Measurements from ENCODE around the gene VTI1A. TPM values are rescaled to one million over a fixed set of nuclear protein-coding genes. Genes with fewer than 3 reads are reported as not detected.

The VTI1A gene
- total RNA-seq, 3 donors from 2014 or later (not counting 1 experiment from before 2014, with no cell fraction given), result 62.6 to 77.6 (median 68.2) TPM

GRCh38 chr10:112637901-112638300 is 190.9 kb downstream of the VTI1A start:
- ATAC-seq (no peak), DNase-seq (no peak)
- Mint-ChIP-seq H3K4me1 (peaks cover 5 to 11% of the 10 kb centered on the region in 2 donors), H3K27ac (no peak overlapping the region), H3K27me3 (ENCODE audit: low read depth in 2 of 2) (no peaks in the 10 kb centered on the region), H3K36me3 (no peaks in the 10 kb centered on the region), H3K9me3 (no peaks in the 10 kb centered on the region), H3K4me3 (no peak overlapping the region)
- H3K4me3 ChIP-seq (ENCODE audit: low read length), result no peak overlapping the region
- H3K36me3 ChIP-seq (ENCODE audit: control insufficient read depth, insufficient read depth, low read length), result no peaks in the 10 kb centered on the region
- H3K4me1 ChIP-seq (ENCODE audit: control insufficient read depth, insufficient read depth, low read length), result no peaks in the 10 kb centered on the region
- no peak for TF ChIP-seq CTCF (IDR thresholded peaks at IDR 0.05)
- no peaks in the 10 kb centered on the region for H3K27me3 ChIP-seq (ENCODE audit: control insufficient read depth, insufficient read depth, low read length)
- H3K9me3 ChIP-seq (ENCODE audit: control insufficient read depth, insufficient read depth, low read length), result no peaks in the 10 kb centered on the region
- H3K27ac ChIP-seq (ENCODE audit: low read length), result no peak overlapping the region
- 98% methylated on average over 3 of the region's 3 CpGs for WGBS (ENCODE audit: insufficient coverage)
- intact Hi-C loops (cut with micrococcal nuclease), result no loop called here

GRCh38 chr10:112639298-112639697 is 192.3 kb downstream of the VTI1A start:
- no peak overlapping the region for H3K4me3 Mint-ChIP-seq
- DNase-seq, result no peak
- no peaks in the 10 kb centered on the region for H3K27me3 Mint-ChIP-seq (ENCODE audit: low read depth in 2 of 2)
- Histone ChIP-seq H3K27me3 (ENCODE audit: control insufficient read depth, insufficient read depth, low read length) (no peaks in the 10 kb centered on the region), H3K27ac (ENCODE audit: low read length) (no peak overlapping the region), H3K4me3 (ENCODE audit: low read length) (no peak overlapping the region), H3K4me1 (ENCODE audit: control insufficient read depth, insufficient read depth, low read length) (no peaks in the 10 kb centered on the region), H3K9me3 (ENCODE audit: control insufficient read depth, insufficient read depth, low read length) (no peaks in the 10 kb centered on the region), H3K36me3 (ENCODE audit: control insufficient read depth, insufficient read depth, low read length) (no peaks in the 10 kb centered on the region)
- no CpG with 5 or more reads among the region's 1 CpG for WGBS (ENCODE audit: insufficient coverage)
- no peak for TF ChIP-seq CTCF (IDR thresholded peaks at IDR 0.05)
- H3K4me1 Mint-ChIP-seq, result peaks cover 2 to 11% of the 10 kb centered on the region in 2 donors
- no peaks in the 10 kb centered on the region for H3K36me3 Mint-ChIP-seq
- no peak overlapping the region for H3K27ac Mint-ChIP-seq
- ATAC-seq, result no peak
- intact Hi-C loops (cut with micrococcal nuclease), result no loop called here
- no peaks in the 10 kb centered on the region for H3K9me3 Mint-ChIP-seq

- no peaks in the 10 kb centered on the region for H3K36me3 Mint-ChIP-seq
Measured at GRCh38 chr10:112640638-112641037, 193.6 kb downstream of the VTI1A start.

More at GRCh38 chr10:112640638-112641037, 193.6 kb downstream of the VTI1A start:
- Mint-ChIP-seq H3K27me3 (ENCODE audit: low read depth in 2 of 2) (no peaks in the 10 kb centered on the region), H3K9me3 (no peaks in the 10 kb centered on the region), H3K4me1 (peaks cover 5 to 6% of the 10 kb centered on the region in 2 donors), H3K27ac (no peak overlapping the region), H3K4me3 (no peak overlapping the region)
- ATAC-seq (no peak), DNase-seq (no peak)
- no peaks in the 10 kb centered on the region for H3K9me3 ChIP-seq (ENCODE audit: control insufficient read depth, insufficient read depth, low read length)
- TF ChIP-seq CTCF (IDR thresholded peaks at IDR 0.05), result no peak
- H3K27me3 ChIP-seq (ENCODE audit: control insufficient read depth, insufficient read depth, low read length), result no peaks in the 10 kb centered on the region
- no peak overlapping the region for H3K27ac ChIP-seq (ENCODE audit: low read length)
- no peaks in the 10 kb centered on the region for H3K36me3 ChIP-seq (ENCODE audit: control insufficient read depth, insufficient read depth, low read length)
- intact Hi-C loops (cut with micrococcal nuclease), result no loop called here
- H3K4me3 ChIP-seq (ENCODE audit: low read length), result no peak overlapping the region
- H3K4me1 ChIP-seq (ENCODE audit: control insufficient read depth, insufficient read depth, low read length), result no peaks in the 10 kb centered on the region
- 87% methylated on average over 3 of the region's 3 CpGs for WGBS (ENCODE audit: insufficient coverage)
